DOHH2 (cell line): Measurements from ENCODE around the gene STUM.

Experiments
- H3F3A ChIP-seq: fragments of 200-600 bp; sonication (generic), shearing (Covaris generic); 2 replicates; pipeline ENCODE4 v1.6.0; 2016; ENCODE audit warnings: antibody characterized with exemption, mild to moderate bottlenecking; ENCODE audit not compliant: control insufficient read depth, insufficient read depth
- H3K27ac ChIP-seq: fragments of 200-600 bp; sonication (generic); 2 replicates; pipeline ENCODE4 v1.5.1; 2014; ENCODE audit warnings: low read depth, mild to moderate bottlenecking, low read length, moderate library complexity
- H3K27me3 ChIP-seq: fragments of 200-600 bp; sonication (generic); 2 replicates; pipeline ENCODE4 v1.6.1; 2014; ENCODE audit warnings: mild to moderate bottlenecking, low read length, mixed read lengths; ENCODE audit not compliant: control insufficient read depth
- H3K36me3 ChIP-seq: fragments of 200-600 bp; sonication (generic); 2 replicates; pipeline ENCODE4 v1.6.1; 2014; ENCODE audit warnings: mild to moderate bottlenecking, low read length, moderate library complexity, mixed read lengths; ENCODE audit not compliant: control insufficient read depth
- H3K4me1 ChIP-seq: fragments of 200-600 bp; sonication (generic); 2 replicates; pipeline ENCODE4 v1.6.1; 2014; ENCODE audit warnings: mild to moderate bottlenecking, low read length, mixed read lengths; ENCODE audit not compliant: control insufficient read depth
- H3K4me2 ChIP-seq: fragments of 200-600 bp; sonication (generic); 2 replicates; pipeline ENCODE4 v1.6.0; 2014; ENCODE audit warnings: mild to moderate bottlenecking, low read length, moderate library complexity
- H3K4me3 ChIP-seq: fragments of 200-600 bp; sonication (generic); 2 replicates; pipeline ENCODE4 v1.5.1; 2014; ENCODE audit warnings: mild to moderate bottlenecking, low read length, mixed read lengths
- H3K79me2 ChIP-seq: fragments of 200-600 bp; sonication (generic); 2 replicates; pipeline ENCODE4 v1.6.1; 2014; ENCODE audit warnings: mild to moderate bottlenecking, low read length, mixed read lengths; ENCODE audit not compliant: control insufficient read depth
- H3K9me2 ChIP-seq: fragments of 200-600 bp; sonication (generic); replicated peaks from 2 replicates; pipeline ENCODE4 v1.6.1; 2014; ENCODE audit warnings: mild to moderate bottlenecking, low read length, mixed read lengths; ENCODE audit not compliant: control insufficient read depth
- H3K9me3 ChIP-seq: fragments of 200-600 bp; sonication (generic); 2 replicates; pipeline ENCODE4 v1.6.1; 2014; ENCODE audit warnings: antibody characterized with exemption, low read length, mixed read lengths; ENCODE audit not compliant: control insufficient read depth, insufficient read depth
- H4K20me1 ChIP-seq: fragments of 200-600 bp; sonication (generic); 2 replicates; pipeline ENCODE4 v1.6.0; 2014; ENCODE audit warnings: low read depth, mild to moderate bottlenecking, antibody characterized with exemption, low read length, moderate library complexity; ENCODE audit not compliant: control insufficient read depth, insufficient read depth
- CTCF ChIP-seq: fragments of 200-600 bp; sonication (generic); IDR thresholded peaks from one replicate; pipeline ENCODE4 v1.5.1; 2014; ENCODE audit warnings: antibody characterized with exemption, mild to moderate bottlenecking, low read depth, low read length; ENCODE audit not compliant: poor library complexity, severe bottlenecking
- EZH2phosphoT487 ChIP-seq: fragments of 200-600 bp; sonication (generic); IDR thresholded peaks from 2 replicates; pipeline ENCODE4 v1.6.1; 2017; ENCODE audit warnings: borderline replicate concordance, mild to moderate bottlenecking, antibody characterized with exemption, low read length, moderate library complexity, mixed read lengths

The STUM gene

GRCh38 chr1:226566234-226566633 lies 17.7 kb downstream of the STUM start:
- Histone ChIP-seq H3K27ac (no peak overlapping the region), H3K4me3 (no peak overlapping the region), H3K9me3 (no peaks in the 10 kb centered on the region), H3K9me2 (no peaks in the 10 kb centered on the region), H4K20me1 (no peaks in the 10 kb centered on the region), H3K79me2 (no peaks in the 10 kb centered on the region), H3K4me2 (no peak overlapping the region), H3F3A (no peaks in the 10 kb centered on the region), H3K27me3 (peaks cover 12% of the 10 kb centered on the region), H3K36me3 (no peaks in the 10 kb centered on the region), H3K4me1 (peaks cover 5% of the 10 kb centered on the region; the same call in 1 of the 2 replicates)
- TF ChIP-seq CTCF (no peak), EZH2phosphoT487 (no peak)

- Histone ChIP-seq H3K9me3 (no peaks in the 10 kb centered on the region), H3K27me3 (peaks cover 12% of the 10 kb centered on the region), H3K4me2 (no peak overlapping the region), H3F3A (no peaks in the 10 kb centered on the region), H3K9me2 (no peaks in the 10 kb centered on the region), H3K4me1 (peaks cover 5% of the 10 kb centered on the region; the same call in 1 of the 2 replicates), H3K79me2 (no peaks in the 10 kb centered on the region), H3K36me3 (no peaks in the 10 kb centered on the region), H4K20me1 (no peaks in the 10 kb centered on the region), H3K27ac (no peak overlapping the region), H3K4me3 (no peak overlapping the region)
- no peak for TF ChIP-seq EZH2phosphoT487
Observed at GRCh38 chr1:226566760-226567159, 18.2 kb downstream of the STUM start.

GRCh38 chr1:226568077-226568831 lies 19.7 kb downstream of the STUM start:
- Histone ChIP-seq H3K4me1 (peaks cover 5% of the 10 kb centered on the region; the same call in 1 of the 2 replicates), H3K27ac (no peak overlapping the region), H4K20me1 (no peaks in the 10 kb centered on the region), H3K79me2 (no peaks in the 10 kb centered on the region), H3K27me3 (peaks cover 12% of the 10 kb centered on the region), H3K9me2 (no peaks in the 10 kb centered on the region), H3K4me2 (no peak overlapping the region), H3K9me3 (no peaks in the 10 kb centered on the region), H3K36me3 (no peaks in the 10 kb centered on the region), H3F3A (no peaks in the 10 kb centered on the region), H3K4me3 (no peak overlapping the region)
- TF ChIP-seq CTCF (peak; percentile 20), EZH2phosphoT487 (no peak)

- Histone ChIP-seq H3F3A (no peaks in the 10 kb centered on the region), H3K4me1 (peaks cover 5% of the 10 kb centered on the region; the same call in 1 of the 2 replicates), H4K20me1 (no peaks in the 10 kb centered on the region)
Observed at GRCh38 chr1:226568975-226569741, 20.6 kb downstream of the STUM start.

More at GRCh38 chr1:226568975-226569741, 20.6 kb downstream of the STUM start:
- Histone ChIP-seq H3K9me2 (no peaks in the 10 kb centered on the region), H3K36me3 (no peaks in the 10 kb centered on the region), H3K4me2 (no peak overlapping the region), H3K79me2 (no peaks in the 10 kb centered on the region), H3K27me3 (peaks cover 12% of the 10 kb centered on the region), H3K4me3 (no peak overlapping the region), H3K9me3 (no peaks in the 10 kb centered on the region), H3K27ac (no peak overlapping the region)
- TF ChIP-seq CTCF, result no peak
- no peak for TF ChIP-seq EZH2phosphoT487
